WTC11 (cell line): ENCODE data around the gene TFB1M. TPM values are rescaled to one million over a fixed set of nuclear protein-coding genes. Genes with fewer than 3 reads are reported as not detected.
A peak's percentile ranks its signal among the peaks of the same experiment; 100 is the strongest.

ENCODE experiments used
- ATAC-seq: fragments of 200-7000 bp; cut with Tn5 transposase; 2 replicates; pipeline ENCODE4 v1.10.0; 2021; ENCODE audit warnings: mild to moderate bottlenecking, moderate library complexity
- CTCF ChIA-PET: fragments of 300-600 bp; sonication (Branson Sonifier 250); formaldehyde crosslinking; loops from one replicate; lab custom pipeline; 2021; ENCODE audit warnings: antibody characterized with exemption; lab: Charles Lee
- POLR2A ChIA-PET: fragments of 350-600 bp; sonication (Branson Sonifier 250); formaldehyde crosslinking; loops from one replicate; lab custom pipeline; 2021; ENCODE audit warnings: antibody characterized with exemption; lab: Charles Lee
- DNase-seq: peaks from one replicate; pipeline ENCODE4 v3.0.0; 2021; ENCODE audit warnings: low spot score
- H3K27ac Mint-ChIP-seq: 2 replicates; pipeline ENCODE4 v1.8.0; 2021; ENCODE audit warnings: mixed read lengths
- H3K27me3 Mint-ChIP-seq: 2 replicates; pipeline ENCODE4 v1.8.0; 2021; ENCODE audit warnings: low read depth, mild to moderate bottlenecking, moderate library complexity, mixed read lengths
- H3K36me3 Mint-ChIP-seq: 2 replicates; pipeline ENCODE4 v1.8.0; 2021; ENCODE audit warnings: mixed read lengths
- H3K4me1 Mint-ChIP-seq: 2 replicates; pipeline ENCODE4 v1.8.0; 2022; ENCODE audit warnings: mixed read lengths
- H3K4me3 Mint-ChIP-seq: 2 replicates; pipeline ENCODE4 v1.8.0; 2021; ENCODE audit warnings: mild to moderate bottlenecking, moderate library complexity, mixed read lengths
- H3K9me3 Mint-ChIP-seq: 2 replicates; pipeline ENCODE4 v1.8.0; 2021; ENCODE audit warnings: mixed read lengths
- FOXK1 ChIP-seq: sonication (generic); formaldehyde crosslinking; IDR thresholded peaks from 2 replicates; pipeline ENCODE4 v1.8.0; 2022; ENCODE audit warnings: mild to moderate bottlenecking, moderate library complexity, missing genetic modification reagents
- FOXP1 ChIP-seq: sonication (generic); formaldehyde crosslinking; IDR thresholded peaks from 2 replicates; pipeline ENCODE4 v1.8.0; 2022; ENCODE audit warnings: missing genetic modification reagents, mild to moderate bottlenecking, moderate library complexity, borderline replicate concordance
- GABPB1 ChIP-seq: sonication (generic); formaldehyde crosslinking; IDR thresholded peaks from 2 replicates; pipeline ENCODE4 v1.8.1; 2023; ENCODE audit warnings: mild to moderate bottlenecking, missing genetic modification reagents
- NR2C2 ChIP-seq: sonication (generic); formaldehyde crosslinking; IDR thresholded peaks from 2 replicates; pipeline ENCODE4 v1.8.0; 2022; ENCODE audit warnings: mild to moderate bottlenecking, missing genetic modification reagents
- TCF7 ChIP-seq: sonication (generic); formaldehyde crosslinking; IDR thresholded peaks from 2 replicates; pipeline ENCODE4 v1.8.0; 2022; ENCODE audit warnings: mild to moderate bottlenecking, low read depth, missing genetic modification reagents, moderate library complexity
- TEAD1 ChIP-seq: sonication (generic); formaldehyde crosslinking; IDR thresholded peaks from 2 replicates; pipeline ENCODE4 v1.8.0; 2022; ENCODE audit warnings: mild to moderate bottlenecking, missing genetic modification reagents
- ZNF317 ChIP-seq: sonication (generic); formaldehyde crosslinking; IDR thresholded peaks from 2 replicates; pipeline ENCODE4 v1.8.1; 2023; ENCODE audit warnings: low read depth, mild to moderate bottlenecking, moderate library complexity, missing genetic modification reagents, borderline replicate concordance
- ZNF671 ChIP-seq: fragments of 250-450 bp; sonication (Bioruptor Pico); IDR thresholded peaks from 2 replicates; pipeline ENCODE4 v1.8.0; 2021; ENCODE audit warnings: mild to moderate bottlenecking
- total RNA-seq: library from RNA; stranded (reverse); gene quantifications from 3 replicates; pipeline ENCODE4 v1.2.3, GENCODE V29; 2021
- TF ChIP-seq, protein P1 (sequence below): fragments of 250-450 bp; sonication (Bioruptor Pico); IDR thresholded peaks from 2 replicates; pipeline ENCODE4 v1.9.0; 2021; ENCODE audit warnings: mild to moderate bottlenecking, borderline replicate concordance
- TF ChIP-seq, protein P2 (sequence below): sonication (generic); formaldehyde crosslinking; IDR thresholded peaks from 2 replicates; pipeline ENCODE4 v1.8.0; 2023; ENCODE audit warnings: missing genetic modification reagents
- TF ChIP-seq, protein P3 (sequence below): sonication (generic); formaldehyde crosslinking; IDR thresholded peaks from 2 replicates; pipeline ENCODE4 v1.8.1; 2023; ENCODE audit warnings: mild to moderate bottlenecking, moderate library complexity, missing genetic modification reagents
- TF ChIP-seq, protein P4 (sequence below): sonication (generic); formaldehyde crosslinking; IDR thresholded peaks from 2 replicates; pipeline ENCODE4 v1.8.0; 2022; ENCODE audit warnings: mild to moderate bottlenecking, missing genetic modification reagents
- TF ChIP-seq, protein P5 (sequence below): fragments of 250-450 bp; sonication (Bioruptor Pico); IDR thresholded peaks from 2 replicates; pipeline ENCODE4 v1.8.0; 2021; ENCODE audit warnings: mild to moderate bottlenecking
- TF ChIP-seq, protein P6 (sequence below): fragments of 200-600 bp; IDR thresholded peaks from 2 replicates; pipeline ENCODE4 v1.8.0; 2022; ENCODE audit warnings: antibody characterized with exemption
- TF ChIP-seq, protein P7 (sequence below): sonication (generic); formaldehyde crosslinking; IDR thresholded peaks from 2 replicates; pipeline ENCODE4 v1.8.1; 2022; ENCODE audit warnings: missing genetic modification reagents, borderline replicate concordance

TFB1M gene
- total RNA-seq, 1 experiment from 2014 or later = 41.8 TPM

DNA sequence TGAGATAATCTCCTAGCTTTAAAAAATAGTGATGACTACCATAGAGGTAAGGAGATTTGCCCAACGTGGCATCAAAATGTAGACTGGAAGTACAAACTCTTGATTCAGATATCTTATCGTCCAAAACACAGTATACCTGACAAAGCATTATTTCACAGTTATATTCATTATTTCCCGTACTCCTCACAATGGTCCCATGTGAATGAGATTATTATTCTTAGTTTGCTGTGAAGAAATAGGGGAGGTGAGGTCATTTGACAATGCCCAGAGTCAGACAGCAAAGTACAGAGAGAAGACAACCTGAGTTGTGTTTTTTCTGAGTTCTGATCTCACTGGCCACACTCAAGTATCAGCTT, 1.2 kb upstream of the TFB1M start:
- Mint-ChIP-seq H3K27me3 (no peaks in the 10 kb centered on the region), H3K9me3 (peaks cover 13% of the 10 kb centered on the region), H3K4me3 (peak overlapping the region; percentile 97), H3K27ac (peak overlapping the region; percentile 98), H3K4me1 (peaks cover 17% of the 10 kb centered on the region), H3K36me3 (peaks cover 21% of the 10 kb centered on the region)
- DNase-seq (no peak), ATAC-seq (no peak)
- TF ChIP-seq GABPB1 (CRISPR knock-in tag) = no peak
- no peak for TF ChIP-seq TCF7
- TF ChIP-seq ZNF671 (CRISPR knock-in tag) = no peak
- TF ChIP-seq, protein P1, sequence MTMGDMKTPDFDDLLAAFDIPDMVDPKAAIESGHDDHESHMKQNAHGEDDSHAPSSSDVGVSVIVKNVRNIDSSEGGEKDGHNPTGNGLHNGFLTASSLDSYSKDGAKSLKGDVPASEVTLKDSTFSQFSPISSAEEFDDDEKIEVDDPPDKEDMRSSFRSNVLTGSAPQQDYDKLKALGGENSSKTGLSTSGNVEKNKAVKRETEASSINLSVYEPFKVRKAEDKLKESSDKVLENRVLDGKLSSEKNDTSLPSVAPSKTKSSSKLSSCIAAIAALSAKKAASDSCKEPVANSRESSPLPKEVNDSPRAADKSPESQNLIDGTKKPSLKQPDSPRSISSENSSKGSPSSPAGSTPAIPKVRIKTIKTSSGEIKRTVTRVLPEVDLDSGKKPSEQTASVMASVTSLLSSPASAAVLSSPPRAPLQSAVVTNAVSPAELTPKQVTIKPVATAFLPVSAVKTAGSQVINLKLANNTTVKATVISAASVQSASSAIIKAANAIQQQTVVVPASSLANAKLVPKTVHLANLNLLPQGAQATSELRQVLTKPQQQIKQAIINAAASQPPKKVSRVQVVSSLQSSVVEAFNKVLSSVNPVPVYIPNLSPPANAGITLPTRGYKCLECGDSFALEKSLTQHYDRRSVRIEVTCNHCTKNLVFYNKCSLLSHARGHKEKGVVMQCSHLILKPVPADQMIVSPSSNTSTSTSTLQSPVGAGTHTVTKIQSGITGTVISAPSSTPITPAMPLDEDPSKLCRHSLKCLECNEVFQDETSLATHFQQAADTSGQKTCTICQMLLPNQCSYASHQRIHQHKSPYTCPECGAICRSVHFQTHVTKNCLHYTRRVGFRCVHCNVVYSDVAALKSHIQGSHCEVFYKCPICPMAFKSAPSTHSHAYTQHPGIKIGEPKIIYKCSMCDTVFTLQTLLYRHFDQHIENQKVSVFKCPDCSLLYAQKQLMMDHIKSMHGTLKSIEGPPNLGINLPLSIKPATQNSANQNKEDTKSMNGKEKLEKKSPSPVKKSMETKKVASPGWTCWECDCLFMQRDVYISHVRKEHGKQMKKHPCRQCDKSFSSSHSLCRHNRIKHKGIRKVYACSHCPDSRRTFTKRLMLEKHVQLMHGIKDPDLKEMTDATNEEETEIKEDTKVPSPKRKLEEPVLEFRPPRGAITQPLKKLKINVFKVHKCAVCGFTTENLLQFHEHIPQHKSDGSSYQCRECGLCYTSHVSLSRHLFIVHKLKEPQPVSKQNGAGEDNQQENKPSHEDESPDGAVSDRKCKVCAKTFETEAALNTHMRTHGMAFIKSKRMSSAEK (CRISPR knock-in tag) = no peak
- TF ChIP-seq TEAD1 (CRISPR knock-in tag) = no peak
- TF ChIP-seq, protein P2, sequence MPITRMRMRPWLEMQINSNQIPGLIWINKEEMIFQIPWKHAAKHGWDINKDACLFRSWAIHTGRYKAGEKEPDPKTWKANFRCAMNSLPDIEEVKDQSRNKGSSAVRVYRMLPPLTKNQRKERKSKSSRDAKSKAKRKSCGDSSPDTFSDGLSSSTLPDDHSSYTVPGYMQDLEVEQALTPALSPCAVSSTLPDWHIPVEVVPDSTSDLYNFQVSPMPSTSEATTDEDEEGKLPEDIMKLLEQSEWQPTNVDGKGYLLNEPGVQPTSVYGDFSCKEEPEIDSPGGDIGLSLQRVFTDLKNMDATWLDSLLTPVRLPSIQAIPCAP (CRISPR knock-in tag) = no peak
- TF ChIP-seq NR2C2 (CRISPR knock-in tag) = no peak
- TF ChIP-seq, protein P3, sequence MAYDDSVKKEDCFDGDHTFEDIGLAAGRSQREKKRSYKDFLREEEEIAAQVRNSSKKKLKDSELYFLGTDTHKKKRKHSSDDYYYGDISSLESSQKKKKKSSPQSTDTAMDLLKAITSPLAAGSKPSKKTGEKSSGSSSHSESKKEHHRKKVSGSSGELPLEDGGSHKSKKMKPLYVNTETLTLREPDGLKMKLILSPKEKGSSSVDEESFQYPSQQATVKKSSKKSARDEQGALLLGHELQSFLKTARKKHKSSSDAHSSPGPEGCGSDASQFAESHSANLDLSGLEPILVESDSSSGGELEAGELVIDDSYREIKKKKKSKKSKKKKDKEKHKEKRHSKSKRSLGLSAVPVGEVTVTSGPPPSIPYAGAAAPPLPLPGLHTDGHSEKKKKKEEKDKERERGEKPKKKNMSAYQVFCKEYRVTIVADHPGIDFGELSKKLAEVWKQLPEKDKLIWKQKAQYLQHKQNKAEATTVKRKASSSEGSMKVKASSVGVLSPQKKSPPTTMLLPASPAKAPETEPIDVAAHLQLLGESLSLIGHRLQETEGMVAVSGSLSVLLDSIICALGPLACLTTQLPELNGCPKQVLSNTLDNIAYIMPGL (CRISPR knock-in tag) = no peak
- TF ChIP-seq, protein P4, sequence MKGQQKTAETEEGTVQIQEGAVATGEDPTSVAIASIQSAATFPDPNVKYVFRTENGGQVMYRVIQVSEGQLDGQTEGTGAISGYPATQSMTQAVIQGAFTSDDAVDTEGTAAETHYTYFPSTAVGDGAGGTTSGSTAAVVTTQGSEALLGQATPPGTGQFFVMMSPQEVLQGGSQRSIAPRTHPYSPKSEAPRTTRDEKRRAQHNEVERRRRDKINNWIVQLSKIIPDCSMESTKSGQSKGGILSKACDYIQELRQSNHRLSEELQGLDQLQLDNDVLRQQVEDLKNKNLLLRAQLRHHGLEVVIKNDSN = no peak
- CTCF ChIA-PET = interaction anchor here (0.7 to 1.3 kb wide), 2 partner anchors 55 to 447 kb away, joined by 3 to 4 read pairs; no protein-coding TSS in a partner anchor
- POLR2A ChIA-PET = interaction anchor here (0.5 to 0.7 kb wide), 2 partner anchors 581 to 1303 kb away, joined by 4 to 5 read pairs; no protein-coding TSS in a partner anchor

DNA sequence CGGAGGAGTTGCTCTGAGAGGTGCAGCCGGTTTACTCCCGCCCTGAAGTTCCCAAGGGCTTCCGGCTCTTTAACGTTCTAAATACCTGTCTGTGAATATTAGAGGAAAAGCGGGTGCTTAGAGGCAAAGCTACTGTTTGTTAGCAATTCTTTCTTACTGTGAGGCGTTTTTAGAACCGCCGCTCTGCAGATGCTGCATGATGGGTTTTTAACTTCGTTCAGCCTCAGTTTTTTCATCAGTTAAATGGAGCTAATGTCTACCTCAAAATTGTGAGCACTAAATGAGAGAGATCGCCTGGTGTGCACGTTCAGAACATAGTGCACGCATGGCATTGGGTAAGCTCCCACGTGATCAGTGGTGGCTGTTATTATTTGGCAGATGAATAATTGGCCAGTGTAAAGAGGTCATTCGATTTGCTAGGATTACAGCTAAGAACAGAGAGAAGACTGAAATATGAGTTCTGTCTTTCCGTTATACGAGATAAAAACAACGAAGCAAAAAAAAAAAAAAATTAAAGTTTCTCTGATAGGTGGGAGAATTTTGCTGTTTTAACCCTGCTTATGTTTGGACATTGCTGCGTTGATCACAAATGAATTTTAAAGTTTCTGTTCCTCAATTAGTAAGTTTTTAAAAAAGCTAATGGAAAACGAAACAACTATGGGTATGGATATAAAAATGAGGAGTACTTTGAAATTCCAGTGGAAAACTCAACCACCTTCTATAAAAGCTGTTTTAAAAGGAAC, 660 bp upstream of the TFB1M start:
- Mint-ChIP-seq H3K4me1 (peaks cover 16% of the 10 kb centered on the region), H3K27me3 (no peaks in the 10 kb centered on the region), H3K27ac (peak overlapping the region; percentile 98), H3K9me3 (peaks cover 13% of the 10 kb centered on the region), H3K4me3 (peak overlapping the region; percentile 97), H3K36me3 (peaks cover 25% of the 10 kb centered on the region)
- no peak for DNase-seq
- POLR2A ChIA-PET = interaction anchor here (0.5 to 0.7 kb wide), 2 partner anchors 580 to 1304 kb away, joined by 4 to 5 read pairs; no protein-coding TSS in a partner anchor
- ATAC-seq = no peak
- CTCF ChIA-PET = interaction anchor here (0.7 to 1.3 kb wide), 4 partner anchors 12 to 447 kb away, joined by 3 to 4 read pairs (median 3); no protein-coding TSS in a partner anchor
- TF ChIP-seq ZNF317 (CRISPR knock-in tag) = no peak
- no peak for TF ChIP-seq TEAD1 (CRISPR knock-in tag)
- TF ChIP-seq, protein P5, sequence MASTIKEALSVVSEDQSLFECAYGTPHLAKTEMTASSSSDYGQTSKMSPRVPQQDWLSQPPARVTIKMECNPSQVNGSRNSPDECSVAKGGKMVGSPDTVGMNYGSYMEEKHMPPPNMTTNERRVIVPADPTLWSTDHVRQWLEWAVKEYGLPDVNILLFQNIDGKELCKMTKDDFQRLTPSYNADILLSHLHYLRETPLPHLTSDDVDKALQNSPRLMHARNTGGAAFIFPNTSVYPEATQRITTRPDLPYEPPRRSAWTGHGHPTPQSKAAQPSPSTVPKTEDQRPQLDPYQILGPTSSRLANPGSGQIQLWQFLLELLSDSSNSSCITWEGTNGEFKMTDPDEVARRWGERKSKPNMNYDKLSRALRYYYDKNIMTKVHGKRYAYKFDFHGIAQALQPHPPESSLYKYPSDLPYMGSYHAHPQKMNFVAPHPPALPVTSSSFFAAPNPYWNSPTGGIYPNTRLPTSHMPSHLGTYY = no peak
- no peak for TF ChIP-seq FOXP1 (CRISPR knock-in tag)
- TF ChIP-seq, protein P6, sequence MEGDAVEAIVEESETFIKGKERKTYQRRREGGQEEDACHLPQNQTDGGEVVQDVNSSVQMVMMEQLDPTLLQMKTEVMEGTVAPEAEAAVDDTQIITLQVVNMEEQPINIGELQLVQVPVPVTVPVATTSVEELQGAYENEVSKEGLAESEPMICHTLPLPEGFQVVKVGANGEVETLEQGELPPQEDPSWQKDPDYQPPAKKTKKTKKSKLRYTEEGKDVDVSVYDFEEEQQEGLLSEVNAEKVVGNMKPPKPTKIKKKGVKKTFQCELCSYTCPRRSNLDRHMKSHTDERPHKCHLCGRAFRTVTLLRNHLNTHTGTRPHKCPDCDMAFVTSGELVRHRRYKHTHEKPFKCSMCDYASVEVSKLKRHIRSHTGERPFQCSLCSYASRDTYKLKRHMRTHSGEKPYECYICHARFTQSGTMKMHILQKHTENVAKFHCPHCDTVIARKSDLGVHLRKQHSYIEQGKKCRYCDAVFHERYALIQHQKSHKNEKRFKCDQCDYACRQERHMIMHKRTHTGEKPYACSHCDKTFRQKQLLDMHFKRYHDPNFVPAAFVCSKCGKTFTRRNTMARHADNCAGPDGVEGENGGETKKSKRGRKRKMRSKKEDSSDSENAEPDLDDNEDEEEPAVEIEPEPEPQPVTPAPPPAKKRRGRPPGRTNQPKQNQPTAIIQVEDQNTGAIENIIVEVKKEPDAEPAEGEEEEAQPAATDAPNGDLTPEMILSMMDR = no peak
- TF ChIP-seq FOXK1 = no peak
- TF ChIP-seq, protein P7, sequence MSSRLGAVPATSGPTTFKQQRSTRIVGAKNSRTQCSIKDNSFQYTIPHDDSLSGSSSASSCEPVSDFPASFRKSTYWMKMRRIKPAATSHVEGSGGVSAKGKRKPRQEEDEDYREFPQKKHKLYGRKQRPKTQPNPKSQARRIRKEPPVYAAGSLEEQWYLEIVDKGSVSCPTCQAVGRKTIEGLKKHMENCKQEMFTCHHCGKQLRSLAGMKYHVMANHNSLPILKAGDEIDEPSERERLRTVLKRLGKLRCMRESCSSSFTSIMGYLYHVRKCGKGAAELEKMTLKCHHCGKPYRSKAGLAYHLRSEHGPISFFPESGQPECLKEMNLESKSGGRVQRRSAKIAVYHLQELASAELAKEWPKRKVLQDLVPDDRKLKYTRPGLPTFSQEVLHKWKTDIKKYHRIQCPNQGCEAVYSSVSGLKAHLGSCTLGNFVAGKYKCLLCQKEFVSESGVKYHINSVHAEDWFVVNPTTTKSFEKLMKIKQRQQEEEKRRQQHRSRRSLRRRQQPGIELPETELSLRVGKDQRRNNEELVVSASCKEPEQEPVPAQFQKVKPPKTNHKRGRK (CRISPR knock-in tag) = no peak
- TF ChIP-seq, protein P1 (CRISPR knock-in tag) = no peak
